H9 (cell line): Measurements from ENCODE around the gene SULT1A1. TPM values are rescaled to one million over a fixed set of nuclear protein-coding genes. Genes with fewer than 3 reads are reported as not detected.
"Not testable (repeated sequence)": the region's sequence is repeated elsewhere in the genome, so short reads cannot be mapped to it uniquely, and the experiment has no call there.

Source experiments
- DNase-seq: peaks from one replicate; pipeline ENCODE4 v3.0.0-alpha.2; 2017
- H2AFZ ChIP-seq: one replicate; pipeline ENCODE4 v1.6.1; 2013; ENCODE audit warnings: mild to moderate bottlenecking, low read length, control low read depth, moderate library complexity
- H2AK5ac ChIP-seq: 2 replicates; pipeline ENCODE4 v1.6.1; 2013; ENCODE audit warnings: low read length, control low read depth, mixed read lengths; ENCODE audit not compliant: insufficient read length
- H2BK120ac ChIP-seq: one replicate; pipeline ENCODE4 v1.6.1; 2013; ENCODE audit warnings: low read depth, mild to moderate bottlenecking, low read length, control low read depth, inconsistent platforms; ENCODE audit not compliant: poor library complexity, severe bottlenecking
- H2BK12ac ChIP-seq: 2 replicates; pipeline ENCODE4 v1.6.1; 2013; ENCODE audit warnings: low read length, control low read depth, mixed read lengths, low read depth; ENCODE audit not compliant: insufficient read length
- H2BK15ac ChIP-seq: 2 replicates; pipeline ENCODE4 v1.6.1; 2013; ENCODE audit warnings: low read depth, low read length, control low read depth
- H2BK20ac ChIP-seq: one replicate; pipeline ENCODE4 v1.6.1; 2013; ENCODE audit warnings: low read depth, mild to moderate bottlenecking, low read length, control low read depth, inconsistent platforms; ENCODE audit not compliant: poor library complexity, severe bottlenecking
- H2BK5ac ChIP-seq: 2 replicates; pipeline ENCODE4 v1.6.1; 2013; ENCODE audit warnings: low read length, control low read depth, mixed read lengths; ENCODE audit not compliant: insufficient read length
- H3K14ac ChIP-seq: 2 replicates; pipeline ENCODE4 v1.6.1; 2013; ENCODE audit warnings: low read length, control low read depth; ENCODE audit not compliant: insufficient read depth
- H3K18ac ChIP-seq: 2 replicates; pipeline ENCODE4 v1.6.1; 2013; ENCODE audit warnings: low read depth, mild to moderate bottlenecking, mixed read lengths, low read length, control low read depth; ENCODE audit not compliant: insufficient read length
- H3K23ac ChIP-seq: 2 replicates; pipeline ENCODE4 v1.6.1; 2013; ENCODE audit warnings: low read length, control low read depth, mixed read lengths, low read depth; ENCODE audit not compliant: insufficient read length
- H3K23me2 ChIP-seq: 2 replicates; pipeline ENCODE4 v1.6.1; 2013; ENCODE audit warnings: low read depth, mild to moderate bottlenecking, mixed read lengths, low read length, control low read depth; ENCODE audit not compliant: insufficient read length, poor library complexity, severe bottlenecking
- H3K27ac ChIP-seq: 2 replicates; pipeline ENCODE4 v1.5.1; 2013; ENCODE audit warnings: low read length, control low read depth, mixed read lengths, low read depth; ENCODE audit not compliant: insufficient read length
- H3K27me3 ChIP-seq: 2 replicates; pipeline ENCODE4 v1.6.1; 2013; ENCODE audit warnings: low read length, control low read depth, inconsistent platforms; ENCODE audit not compliant: insufficient read depth
- H3K4ac ChIP-seq: 2 replicates; pipeline ENCODE4 v1.6.1; 2013; ENCODE audit warnings: low read depth, mild to moderate bottlenecking, control low read depth, inconsistent platforms, low read length, moderate library complexity
- H3K4me1 ChIP-seq: 2 replicates; pipeline ENCODE4 v1.6.1; 2013; ENCODE audit warnings: low read length, control low read depth, inconsistent platforms; ENCODE audit not compliant: insufficient read depth
- H3K4me2 ChIP-seq: 2 replicates; pipeline ENCODE4 v1.6.1; 2013; ENCODE audit warnings: low read length, control low read depth, mixed read lengths; ENCODE audit not compliant: insufficient read length, insufficient read depth
- H3K56ac ChIP-seq: 2 replicates; pipeline ENCODE4 v1.6.1; 2013; ENCODE audit warnings: low read depth, mild to moderate bottlenecking, mixed read lengths, low read length, control low read depth; ENCODE audit not compliant: insufficient read length
- H3K79me1 ChIP-seq: 2 replicates; pipeline ENCODE4 v1.6.1; 2013; ENCODE audit warnings: low read depth, mild to moderate bottlenecking, moderate library complexity, low read length, control low read depth, inconsistent platforms; ENCODE audit not compliant: insufficient read depth, poor library complexity, severe bottlenecking
- H3K79me2 ChIP-seq: 2 replicates; pipeline ENCODE4 v1.6.1; 2013; ENCODE audit warnings: low read length, control low read depth, inconsistent platforms; ENCODE audit not compliant: insufficient read depth
- H3K9ac ChIP-seq: 2 replicates; pipeline ENCODE4 v1.6.1; 2013; ENCODE audit warnings: low read length, control low read depth, mixed read lengths; ENCODE audit not compliant: insufficient read length; ENCODE audit errors: extremely low read depth
- H3K9me3 ChIP-seq: one replicate; pipeline ENCODE4 v1.6.1; 2013; ENCODE audit warnings: low read depth, low read length, inconsistent platforms; ENCODE audit not compliant: control insufficient read depth
- H3T11ph ChIP-seq: one replicate; pipeline ENCODE4 v1.6.1; 2013; ENCODE audit warnings: mild to moderate bottlenecking, low read length, control low read depth, inconsistent platforms
- H4K20me1 ChIP-seq: one replicate; pipeline ENCODE4 v1.6.1; 2013; ENCODE audit not compliant: control insufficient read depth, insufficient read length, insufficient read depth
- H4K5ac ChIP-seq: 2 replicates; pipeline ENCODE4 v1.6.1; 2013; ENCODE audit warnings: low read depth, mild to moderate bottlenecking, mixed read lengths, low read length, control low read depth; ENCODE audit not compliant: insufficient read length
- H4K8ac ChIP-seq: replicated peaks from 2 replicates; pipeline ENCODE4 v1.6.1; 2013; ENCODE audit warnings: low read length, control low read depth, mixed read lengths, low read depth; ENCODE audit not compliant: insufficient read length
- H4K91ac ChIP-seq: 2 replicates; pipeline ENCODE4 v1.6.1; 2013; ENCODE audit warnings: low read depth, mild to moderate bottlenecking, moderate library complexity, mixed read lengths, low read length, control low read depth; ENCODE audit not compliant: insufficient read length
- H3K27ac Mint-ChIP-seq, 3 experiments: 2 replicates in 2 of 3; 3 replicates in 1 of 3; pipeline ENCODE4 v1.8.0; 2020 to 2021; ENCODE audit warnings: mixed read lengths in 3 of 3, mild to moderate bottlenecking in 1 of 3, moderate library complexity in 1 of 3
- H3K27me3 Mint-ChIP-seq: 2 replicates; pipeline ENCODE4 v1.8.0; 2021; ENCODE audit warnings: low read depth, mild to moderate bottlenecking, moderate library complexity, mixed read lengths
- H3K36me3 Mint-ChIP-seq, 3 experiments: 2 replicates in 2 of 3; 3 replicates in 1 of 3; pipeline ENCODE4 v1.8.0; 2020 to 2021; ENCODE audit warnings: low read depth in 3 of 3, mixed read lengths in 3 of 3; ENCODE audit not compliant: insufficient read depth in 1 of 3
- H3K4me1 Mint-ChIP-seq, 2 experiments: 2 replicates each; pipeline ENCODE4 v1.8.0; 2020; ENCODE audit warnings: mixed read lengths in 2 of 2
- H3K4me3 Mint-ChIP-seq, 2 experiments: 2 replicates in 1 of 2; 3 replicates in 1 of 2; pipeline ENCODE4 v1.8.0; 2020 to 2021; ENCODE audit warnings: mild to moderate bottlenecking in 2 of 2, mixed read lengths in 2 of 2, moderate library complexity in 1 of 2
- H3K9me3 Mint-ChIP-seq, 2 experiments: 2 replicates in 1 of 2; 3 replicates in 1 of 2; pipeline ENCODE4 v1.8.0; 2020; ENCODE audit warnings: mild to moderate bottlenecking in 2 of 2, mixed read lengths in 2 of 2, moderate library complexity in 1 of 2
- WGBS: extraction: QIAGEN DNeasy Blood & Tissue Kit; methylation state at CpG from one replicate; pipeline ENCODE4 v1.1.7; 2013; ENCODE audit warnings: missing lambda C conversion rate, low lambda C conversion rate, mixed read lengths; ENCODE audit not compliant: insufficient read length; ENCODE audit errors: extremely low coverage; 5-methylcytosine and 5-hydroxymethylcytosine counted together
- total RNA-seq: library from RNA; stranded (reverse); gene quantifications from 2 replicates; pipeline ENCODE4 v1.2.1, GENCODE V29; 2021

The SULT1A1 gene
- total RNA-seq, 1 experiment from 2014 or later: 4.8 TPM

DNA sequence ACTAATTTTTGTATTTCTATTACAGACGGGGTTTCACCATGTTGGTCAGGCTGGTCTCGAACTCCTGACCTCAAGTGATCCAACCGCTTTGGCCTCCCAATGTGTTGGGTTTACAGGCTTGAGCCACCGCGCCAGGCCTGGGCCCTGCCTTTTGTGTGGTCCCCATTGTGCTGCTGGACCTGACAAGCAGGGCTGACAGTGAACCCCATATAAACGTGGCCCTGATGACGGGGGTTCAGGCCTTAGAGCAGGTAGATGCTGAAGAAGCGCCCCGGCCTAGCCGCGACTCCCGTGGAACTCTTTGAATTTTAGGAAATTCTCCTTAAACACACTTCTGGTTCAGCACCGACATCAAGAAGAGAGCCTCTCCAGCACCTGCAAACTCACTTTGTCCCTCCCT, 8.3 kb downstream of the SULT1A1 start:
- not testable (repeated sequence) for H3K23me2 ChIP-seq, H2AFZ ChIP-seq, H3K4me2 ChIP-seq, H3T11ph ChIP-seq, H2BK12ac ChIP-seq, H3K4ac ChIP-seq, H4K91ac ChIP-seq, H3K79me2 ChIP-seq, H3K9me3 Mint-ChIP-seq, H2BK15ac ChIP-seq, H2BK5ac ChIP-seq, H3K14ac ChIP-seq, H3K27ac Mint-ChIP-seq, H3K4me1 ChIP-seq, H3K27ac ChIP-seq, H3K36me3 Mint-ChIP-seq, DNase-seq, H4K20me1 ChIP-seq, H4K5ac ChIP-seq, H3K27me3 Mint-ChIP-seq, H3K9me3 ChIP-seq, H4K8ac ChIP-seq, H2BK120ac ChIP-seq, H3K27me3 ChIP-seq, H3K56ac ChIP-seq, H3K4me3 Mint-ChIP-seq, H3K79me1 ChIP-seq, H3K18ac ChIP-seq, H3K9ac ChIP-seq, H2AK5ac ChIP-seq, H2BK20ac ChIP-seq, H3K23ac ChIP-seq
- WGBS: no CpG with 5 or more reads among the region's 13 CpGs
- H3K4me1 Mint-ChIP-seq: peaks cover 15% of the 10 kb centered on the region in 2 experiments

GRCh38 chr16:28600965-28601364, 8.9 kb downstream of the SULT1A1 start:
- H4K91ac ChIP-seq, H3K27ac ChIP-seq, H3K23me2 ChIP-seq, H4K5ac ChIP-seq, H4K8ac ChIP-seq, H3K36me3 Mint-ChIP-seq, H3K27ac Mint-ChIP-seq, H3K4me1 ChIP-seq, H3K4ac ChIP-seq, H2BK120ac ChIP-seq, H3K27me3 ChIP-seq, H3K56ac ChIP-seq, H3K79me2 ChIP-seq, H3K9me3 Mint-ChIP-seq, H2BK20ac ChIP-seq, H3K23ac ChIP-seq, H3T11ph ChIP-seq, H2BK5ac ChIP-seq, H3K79me1 ChIP-seq, DNase-seq, H2BK15ac ChIP-seq, H4K20me1 ChIP-seq, H2AK5ac ChIP-seq, H3K27me3 Mint-ChIP-seq, H3K18ac ChIP-seq, H3K9ac ChIP-seq, H2AFZ ChIP-seq, H3K9me3 ChIP-seq, H3K4me3 Mint-ChIP-seq, H3K4me2 ChIP-seq, H3K14ac ChIP-seq, H2BK12ac ChIP-seq: not testable (repeated sequence)
- peaks cover 19 to 21% of the 10 kb centered on the region in 2 experiments for H3K4me1 Mint-ChIP-seq
- no CpG with 5 or more reads among the region's 20 CpGs for WGBS
